GM12878 (cell line): ENCODE measurements around the gene NPAS3. TPM values are rescaled to one million over a fixed set of nuclear protein-coding genes. Genes with fewer than 3 reads are reported as not detected.

Experiments used
- ATAC-seq: fragments of 200-7000 bp; cut with Tn5 transposase; 3 replicates; pipeline ENCODE4 v1.9.1; 2020; ENCODE audit warnings: mild to moderate bottlenecking, moderate library complexity
- BruUV-seq: library from RNA; stranded (reverse); fragments of 400-500 nt; replicated peaks from 2 replicates; lab custom pipeline; 2021; lab: Mats Ljungman, UMichigan
- CTCF ChIA-PET: fragments of 300-600 bp; sonication (Branson Sonifier 250); formaldehyde crosslinking; extraction: SDS; loops from one replicate; lab custom pipeline; 2021; ENCODE audit warnings: inconsistent platforms; lab: Yijun Ruan, JAX
- POLR2A ChIA-PET: fragments of 350-600 bp; formaldehyde crosslinking; extraction: SDS; loops from one replicate; lab custom pipeline; 2021; ENCODE audit warnings: inconsistent platforms; lab: Charles Lee
- RAD21 ChIA-PET: fragments of 300-600 bp; sonication (Branson Sonifier 250); formaldehyde crosslinking; loops from one replicate; lab custom pipeline; 2023; ENCODE audit warnings: antibody characterized with exemption; ENCODE audit not compliant: unreplicated experiment; lab: Charles Lee
- SMC1A ChIA-PET: fragments of 300-600 bp; sonication (Branson Sonifier 250); formaldehyde crosslinking; loops from one replicate; lab custom pipeline; 2023; ENCODE audit not compliant: unreplicated experiment, uncharacterized antibody; lab: Charles Lee
- DNase-seq: peaks from one replicate; pipeline ENCODE4 v3.0.0-alpha.2; 2011; ENCODE audit warnings: low read depth, low spot score
- FAIRE-seq: peaks from 3 replicates; lab custom pipeline; 2011; peaks lifted over from hg19 to GRCh38; lab: Jason Lieb, UNC
- H2AFZ ChIP-seq: 2 replicates; pipeline ENCODE4 v1.6.0; 2011; ENCODE audit warnings: low read depth, low read length, control low read depth; ENCODE audit not compliant: control insufficient read depth
- H3K27ac ChIP-seq: 2 replicates; pipeline ENCODE4 v1.5.1; 2011; ENCODE audit warnings: control low read depth; ENCODE audit not compliant: control insufficient read depth, insufficient read depth
- H3K27me3 ChIP-seq, 2 experiments: replicated peaks in 1 of 2; 2 replicates each; pipeline versions ENCODE4 v1.6.0 to v1.6.1; 2011; ENCODE audit warnings: low read length in 1 of 2; ENCODE audit not compliant: control insufficient read depth in 2 of 2, insufficient read depth in 2 of 2
- H3K36me3 ChIP-seq, 2 experiments: 2 replicates each; pipeline ENCODE4 v1.5.1; 2011; ENCODE audit warnings: low read length in 1 of 2; ENCODE audit not compliant: control insufficient read depth in 2 of 2, insufficient read depth in 2 of 2
- H3K4me1 ChIP-seq: 2 replicates; pipeline ENCODE4 v1.6.1; 2011; ENCODE audit warnings: mild to moderate bottlenecking, low read length, moderate library complexity, mixed read lengths; ENCODE audit not compliant: control insufficient read depth, insufficient read depth
- H3K4me2 ChIP-seq: 2 replicates; pipeline ENCODE4 v1.6.0; 2011; ENCODE audit warnings: control low read depth; ENCODE audit not compliant: control insufficient read depth, insufficient read depth
- H3K4me3 ChIP-seq: fragments of 200-600 bp; sonication (generic); 2 replicates; pipeline ENCODE4 v1.5.1; 2016
- H3K79me2 ChIP-seq: 2 replicates; pipeline ENCODE4 v1.6.0; 2011; ENCODE audit warnings: low read length; ENCODE audit not compliant: control insufficient read depth, insufficient read depth
- H3K9ac ChIP-seq: 2 replicates; pipeline ENCODE4 v1.8.0; 2011; ENCODE audit warnings: low read length, control low read depth, mixed read lengths; ENCODE audit not compliant: control insufficient read depth, insufficient read depth
- H3K9me3 ChIP-seq: replicated peaks from 3 replicates; pipeline ENCODE4 v1.5.1; 2011; ENCODE audit warnings: mild to moderate bottlenecking, low read length; ENCODE audit not compliant: control insufficient read depth, insufficient read depth
- H4K20me1 ChIP-seq: 2 replicates; pipeline ENCODE4 v1.6.0; 2011; ENCODE audit not compliant: control insufficient read depth, insufficient read depth
- CBX5 ChIP-seq: sonication (generic); IDR thresholded peaks from 2 replicates; pipeline ENCODE4 v1.6.1; 2016; ENCODE audit warnings: low read depth, moderate library complexity, mild to moderate bottlenecking, inconsistent platforms
- HCFC1 ChIP-seq: fragments of 150-350 bp; IDR thresholded peaks from 2 replicates; pipeline ENCODE4 v1.6.1; 2014; ENCODE audit warnings: low read length
- IRF5 ChIP-seq: fragments of 450-650 bp; IDR thresholded peaks from 2 replicates; pipeline ENCODE4 v1.6.1; 2017; ENCODE audit warnings: borderline replicate concordance
- RB1 ChIP-seq: fragments of 450-650 bp; formaldehyde crosslinking; IDR thresholded peaks from 2 replicates; pipeline ENCODE4 v1.6.1; 2017; ENCODE audit warnings: mild to moderate bottlenecking, borderline replicate concordance
- WRNIP1 ChIP-seq: IDR thresholded peaks from 2 replicates; pipeline ENCODE4 v1.6.1; 2011; ENCODE audit warnings: low read depth, low read length, improper control_type of control experiment, borderline replicate concordance
- ZBTB40 ChIP-seq: fragments of 450-650 bp; IDR thresholded peaks from 2 replicates; pipeline ENCODE4 v1.6.1; 2016; ENCODE audit warnings: mild to moderate bottlenecking, moderate library complexity, borderline replicate concordance
- WGBS: methylation state at CpG from one replicate; pipeline ENCODE4 v1.1.6; 2016; ENCODE audit warnings: low lambda C conversion rate; ENCODE audit not compliant: insufficient replicate concordance, insufficient coverage; ENCODE audit errors: missing lambda C conversion rate; 5-methylcytosine and 5-hydroxymethylcytosine counted together
- in situ Hi-C: fragments of 300-500 bp; cut with MboI; formaldehyde crosslinking; loops from 9 replicates; pipeline ENCODE4 v1.14.3; 2018; ENCODE audit warnings: mixed read lengths
- intact Hi-C: fragments of 100-400 bp; cut with micrococcal nuclease; formaldehyde crosslinking; loops from one replicate; pipeline ENCODE4 v1.14.2; 2022; ENCODE audit not compliant: unreplicated experiment
- polyA plus RNA-seq, 11 experiments: library from polyadenylated mRNA; depleted of rRNA in 4 of 11; unstranded in 6 of 11; stranded (reverse) in 5 of 11; fragments of >200 nt; fragmentation: Nextera tagmentation in 4 of 11; fragmentation: Illumina TruSeq in 1 of 11; extraction: Ambion mirVana in 4 of 11; extraction: Trizol in 1 of 11; gene quantifications; 1 replicate in 1 of 11; 2 replicates in 10 of 11; pipeline versions ENCODE4 v1.2.1 to v1.2.3, GENCODE V29; 2011 to 2016; ENCODE audit warnings: inconsistent platforms in 2 of 11, missing spikeins in 2 of 11, low read depth in 1 of 11
- total RNA-seq, 4 experiments: library from RNA; depleted of rRNA in 3 of 4; stranded (reverse); fragments of >200 nt in 3 of 4; fragmentation: Illumina TruSeq in 1 of 4; extraction: Trizol in 1 of 4; gene quantifications; 2 replicates each; pipeline versions ENCODE4 v1.2.1 to v1.2.3, GENCODE V29; 2013 to 2021

Gene NPAS3
- total and polyA plus RNA-seq, 10 of the 15 experiments (the other 5 are each of a cell fraction or from before 2014, with no cell fraction given): under 0.01 to 2.7 (median 0.03) TPM; not detected in 6

GRCh38 chr14:33057585-33057984 is 118.9 kb downstream of the NPAS3 start:
- no peaks in the 10 kb centered on the region for H3K4me1 ChIP-seq
- ChIA-PET SMC1A (no interaction called here), POLR2A (no interaction called here), RAD21 (no interaction called here), CTCF (interaction anchor here (0.7 kb wide), 1 partner anchor 17 kb away, joined by 4 read pairs; no protein-coding TSS in a partner anchor)
- FAIRE-seq: no peak
- no peaks in the 10 kb centered on the region for H3K79me2 ChIP-seq
- TF ChIP-seq RB1: no peak
- in situ Hi-C loops (no loop called here), intact Hi-C loops (no loop called here)
- WGBS: 37% methylated on average over 4 of the region's 4 CpGs
- no peaks in the 10 kb centered on the region for H3K36me3 ChIP-seq
- no peak for DNase-seq
- no TSS peak for BruUV-seq
- H3K4me3 ChIP-seq: no peak overlapping the region
- no peak for ATAC-seq
- no peak overlapping the region for H2AFZ ChIP-seq
- no peaks in the 10 kb centered on the region for H4K20me1 ChIP-seq
- H3K9me3 ChIP-seq: no peaks in the 10 kb centered on the region
- no peak overlapping the region for H3K9ac ChIP-seq
- H3K4me2 ChIP-seq: no peak overlapping the region
- no peaks in the 10 kb centered on the region for H3K27me3 ChIP-seq
- H3K27ac ChIP-seq: no peak overlapping the region

- FAIRE-seq (no peak), DNase-seq (no peak), ATAC-seq (no peak)
- BruUV-seq: no TSS peak
- Histone ChIP-seq H3K27ac (no peak overlapping the region), H3K4me1 (no peaks in the 10 kb centered on the region), H3K4me3 (no peak overlapping the region), H3K36me3 (no peaks in the 10 kb centered on the region), H3K79me2 (no peaks in the 10 kb centered on the region), H4K20me1 (no peaks in the 10 kb centered on the region), H3K9me3 (no peaks in the 10 kb centered on the region), H3K9ac (no peak overlapping the region), H3K4me2 (no peak overlapping the region), H3K27me3 (no peaks in the 10 kb centered on the region), H2AFZ (no peak overlapping the region)
- intact Hi-C loops (no loop called here), in situ Hi-C loops (no loop called here)
- no peak for TF ChIP-seq ZBTB40
- no peak for TF ChIP-seq IRF5
- no peak for TF ChIP-seq WRNIP1
- no peak for TF ChIP-seq HCFC1
- no peak for TF ChIP-seq CBX5
- RAD21 ChIA-PET: no interaction called here
- WGBS: 7% methylated on average over 6 of the region's 6 CpGs
- POLR2A ChIA-PET: no interaction called here
- SMC1A ChIA-PET: no interaction called here
- CTCF ChIA-PET: no interaction called here
These were observed 123.1 kb downstream of the NPAS3 start for GRCh38 chr14:33061667-33062325.
